Measurements from ENCODE around the gene NPHS1.
"Not testable (repeated sequence)": the region's sequence is repeated elsewhere in the genome, so short reads cannot be mapped to it uniquely, and the experiment has no call there.

Gene NPHS1

DNA sequence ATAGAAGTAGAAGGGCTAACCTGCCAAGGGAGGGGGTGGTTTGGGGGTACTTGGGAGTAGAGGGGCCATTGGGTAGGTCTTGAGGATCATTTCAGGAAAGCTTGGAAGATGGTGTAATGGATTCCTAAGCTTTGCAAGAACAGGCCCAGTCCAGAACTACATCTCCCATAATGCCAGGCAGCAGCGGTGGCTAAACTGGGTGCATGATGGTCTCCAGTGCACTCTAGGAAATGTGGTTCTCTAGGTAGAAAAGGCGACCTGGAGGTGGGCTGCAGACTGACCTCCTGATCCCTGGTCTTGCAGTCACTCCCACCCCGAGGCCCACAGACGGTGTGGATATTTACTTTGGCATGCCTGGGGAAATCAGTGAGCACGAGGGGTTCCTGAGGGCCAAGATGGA lies 19.9 kb upstream of the NPHS1 start:
- no peak for DNase-seq

DNA sequence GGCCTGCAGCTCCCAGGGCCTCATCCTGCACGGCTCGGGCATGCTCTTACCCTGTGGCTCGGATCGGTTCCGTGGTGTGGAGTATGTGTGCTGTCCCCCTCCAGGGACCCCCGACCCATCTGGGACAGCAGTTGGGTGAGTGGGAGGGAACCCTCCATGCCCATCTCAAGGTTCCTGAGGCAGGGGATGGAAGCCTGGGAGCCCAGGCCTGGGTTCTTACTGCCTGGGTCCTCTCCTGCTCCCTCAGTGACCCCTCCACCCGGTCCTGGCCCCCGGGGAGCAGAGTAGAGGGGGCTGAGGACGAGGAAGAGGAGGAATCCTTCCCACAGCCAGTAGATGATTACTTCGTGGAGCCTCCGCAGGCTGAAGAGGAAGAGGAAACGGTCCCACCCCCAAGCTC lies 19.3 kb upstream of the NPHS1 start:
- DNase-seq, result no peak

DNA sequence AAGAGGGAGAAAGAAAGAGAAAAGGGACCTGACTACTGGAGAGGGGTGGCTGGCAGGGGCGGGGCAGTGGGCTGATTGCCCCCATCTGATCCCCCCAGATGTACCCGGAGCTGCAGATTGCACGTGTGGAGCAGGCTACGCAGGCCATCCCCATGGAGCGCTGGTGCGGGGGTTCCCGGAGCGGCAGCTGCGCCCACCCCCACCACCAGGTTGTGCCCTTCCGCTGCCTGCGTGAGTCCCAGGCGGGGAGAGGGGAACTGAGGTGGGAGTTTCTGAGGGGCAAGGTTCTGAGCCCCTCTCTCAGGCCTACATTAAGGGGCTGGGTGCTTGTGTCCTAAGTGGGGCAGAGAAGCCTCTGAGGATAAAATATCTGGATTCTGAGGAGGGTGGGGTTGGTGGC lies 18.5 kb upstream of the NPHS1 start:
- DNase-seq, result no peak

DNA sequence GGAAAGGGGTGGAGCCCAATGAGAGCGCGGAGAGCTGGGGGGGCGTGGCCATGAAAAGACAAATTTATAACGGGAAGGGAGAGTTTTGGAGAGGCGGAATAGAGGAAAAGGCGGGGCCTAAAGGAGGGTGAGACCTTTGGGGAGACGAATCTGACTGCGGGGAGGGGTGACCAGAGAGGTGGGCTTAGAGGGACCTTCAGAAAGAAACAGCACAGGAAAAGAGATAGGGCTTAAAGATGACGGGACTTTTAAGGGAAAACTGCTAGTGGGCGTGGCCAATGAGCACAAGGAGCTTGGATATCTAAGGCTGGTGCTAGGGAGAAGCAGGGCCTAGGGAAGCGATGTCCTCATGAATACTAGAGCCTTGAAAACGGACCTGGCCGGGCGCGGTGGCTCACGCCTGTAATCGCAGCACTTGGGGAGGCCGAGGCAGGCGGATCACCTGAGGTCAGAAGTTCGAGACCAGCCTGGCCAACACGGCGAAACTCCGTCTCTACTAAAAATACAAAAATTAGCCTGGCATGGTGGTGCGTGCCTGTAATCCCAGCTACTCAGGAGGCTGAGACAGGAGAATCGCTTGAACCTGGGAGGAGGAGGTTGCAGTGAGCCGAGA lies 17.9 kb upstream of the NPHS1 start:
- DNase-seq, result not testable (repeated sequence)

DNA sequence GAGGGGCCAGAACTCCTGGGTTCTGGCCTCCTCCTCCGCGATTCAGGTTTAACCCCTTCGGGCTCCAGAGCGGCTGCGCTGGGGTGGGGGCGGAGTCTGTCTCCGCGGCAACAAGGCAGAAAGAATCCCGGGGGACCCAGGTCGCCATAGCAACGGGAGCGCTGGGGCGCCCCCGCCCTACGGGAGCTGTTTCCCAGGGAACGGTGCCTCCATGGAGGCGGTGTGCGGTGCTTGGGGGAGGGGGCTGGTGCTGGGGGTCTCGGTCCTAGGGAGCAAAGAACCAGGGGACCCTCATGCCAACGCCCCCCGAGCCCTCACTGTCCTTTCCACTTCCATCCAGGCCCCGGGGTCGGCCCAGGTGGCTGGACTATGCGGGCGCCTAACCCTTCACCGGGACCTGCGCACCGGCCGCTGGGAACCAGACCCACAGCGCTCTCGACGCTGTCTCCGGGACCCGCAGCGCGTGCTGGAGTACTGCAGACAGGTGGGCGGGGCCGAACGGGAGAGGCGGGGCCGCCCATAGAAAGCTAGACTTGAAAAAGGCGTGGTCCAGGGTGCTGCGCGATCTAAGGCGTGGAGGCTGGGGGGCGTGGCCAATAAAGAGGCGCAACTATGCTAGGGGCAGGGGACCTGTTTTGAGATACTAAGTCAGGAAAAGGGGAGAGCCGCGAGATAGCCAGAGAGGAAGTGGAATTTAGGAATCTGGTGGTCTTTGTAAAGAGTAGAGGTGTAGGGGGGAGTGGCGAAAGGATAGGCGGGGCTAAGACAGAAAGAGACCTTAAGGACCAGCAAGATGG lies 17.2 kb upstream of the NPHS1 start:
- DNase-seq, result no peak

DNA sequence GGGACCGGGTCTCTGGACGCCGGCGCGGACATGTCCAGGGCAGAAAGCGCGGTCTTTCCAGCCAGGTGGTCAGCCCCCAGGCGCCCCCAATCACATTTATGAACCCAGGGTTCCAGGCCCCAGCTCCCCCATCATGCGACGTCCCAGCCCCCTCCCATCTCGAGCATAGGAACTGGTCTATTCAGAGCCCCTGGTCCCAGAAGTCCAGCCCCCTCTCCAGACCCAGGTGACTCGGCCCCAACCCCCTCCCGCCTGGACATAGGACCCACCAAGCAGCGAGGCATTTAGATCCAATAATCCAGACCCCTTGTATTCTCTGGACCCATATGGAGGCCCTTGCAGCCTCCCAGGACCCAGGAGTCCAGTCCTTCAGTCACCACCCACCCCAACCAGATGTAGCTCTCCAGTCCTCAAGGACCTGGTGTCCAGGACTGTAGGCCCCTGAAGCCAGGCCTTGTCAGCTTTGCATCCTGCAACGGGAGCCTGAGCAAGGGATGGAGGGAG lies 16.6 kb upstream of the NPHS1 start:
- DNase-seq, result no peak

DNA sequence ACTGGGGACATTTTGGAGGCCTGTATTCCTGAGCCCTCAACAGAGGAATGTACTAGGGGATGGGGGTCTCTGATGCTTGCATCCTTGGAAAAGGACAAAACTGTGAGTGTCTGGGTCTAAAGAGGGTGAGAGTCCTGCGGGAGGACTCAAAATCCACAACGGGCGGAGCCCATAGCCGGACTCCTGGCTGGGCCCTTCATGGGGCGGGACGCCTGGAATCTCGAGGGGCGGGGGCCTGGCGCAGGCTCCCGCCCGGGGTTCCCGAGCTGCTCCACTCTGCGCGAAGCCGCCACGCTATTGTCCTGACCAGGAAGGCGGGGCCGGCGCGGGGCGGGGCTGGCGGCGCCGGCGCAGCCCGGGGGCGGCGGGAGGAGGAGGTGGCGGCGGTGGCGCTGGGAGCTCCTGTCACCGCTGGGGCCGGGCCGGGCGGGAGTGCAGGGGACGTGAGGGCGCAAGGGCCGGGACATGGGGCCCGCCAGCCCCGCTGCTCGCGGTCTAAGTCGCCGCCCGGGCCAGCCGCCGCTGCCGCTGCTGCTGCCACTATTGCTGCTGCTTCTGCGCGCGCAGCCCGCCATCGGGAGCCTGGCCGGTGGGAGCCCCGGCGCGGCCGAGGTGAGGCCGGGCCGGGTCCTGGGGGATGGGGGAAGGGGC lies 16.0 kb upstream of the NPHS1 start, which contains the start of gene APLP1:
APLP1 (plus strand) TSS at position 403 of the 651 bp plus-strand sequence; CDS start at position 466, 63 bp downstream.
- no peak for DNase-seq

DNA sequence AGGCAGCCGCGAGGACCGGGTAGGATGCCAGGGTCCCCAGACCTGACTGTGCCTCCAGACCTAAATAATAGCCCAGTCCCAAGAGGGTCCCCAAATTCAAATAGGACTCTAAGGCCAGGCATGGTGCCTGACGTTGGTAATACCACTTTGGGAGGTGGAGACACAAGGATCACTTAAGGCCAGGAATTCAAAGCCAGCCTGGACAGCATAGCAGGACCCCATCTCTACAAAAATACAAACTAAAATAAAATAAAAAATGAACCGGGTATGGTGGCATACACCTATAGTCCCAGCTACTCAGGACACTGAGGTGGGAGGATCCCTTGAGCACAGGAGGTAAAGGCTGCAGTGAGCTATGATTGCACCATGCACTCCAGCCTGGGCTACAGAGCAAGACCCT lies 10.7 kb upstream of the NPHS1 start:
- DNase-seq, result no peak

DNA sequence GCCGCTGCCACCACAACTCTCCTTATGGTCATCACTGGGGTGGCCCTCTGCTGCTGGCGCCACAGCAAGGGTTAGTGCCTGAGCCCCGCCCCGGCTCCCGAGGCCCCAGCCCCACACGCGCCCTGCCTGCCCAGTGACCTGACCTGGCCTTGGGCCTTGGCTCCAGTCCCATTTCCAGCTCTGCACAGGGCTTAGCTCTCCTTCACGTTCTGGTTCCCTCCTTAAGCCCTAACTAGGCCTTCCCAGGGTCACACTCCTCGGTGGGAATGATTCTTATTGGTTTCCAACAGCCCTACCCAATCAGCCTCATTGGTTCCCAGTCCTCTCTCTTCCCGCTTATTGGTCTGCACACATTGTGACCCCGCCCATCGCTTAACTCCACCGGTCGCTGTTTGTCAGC lies 10.2 kb upstream of the NPHS1 start:
- no peak for DNase-seq

DNA sequence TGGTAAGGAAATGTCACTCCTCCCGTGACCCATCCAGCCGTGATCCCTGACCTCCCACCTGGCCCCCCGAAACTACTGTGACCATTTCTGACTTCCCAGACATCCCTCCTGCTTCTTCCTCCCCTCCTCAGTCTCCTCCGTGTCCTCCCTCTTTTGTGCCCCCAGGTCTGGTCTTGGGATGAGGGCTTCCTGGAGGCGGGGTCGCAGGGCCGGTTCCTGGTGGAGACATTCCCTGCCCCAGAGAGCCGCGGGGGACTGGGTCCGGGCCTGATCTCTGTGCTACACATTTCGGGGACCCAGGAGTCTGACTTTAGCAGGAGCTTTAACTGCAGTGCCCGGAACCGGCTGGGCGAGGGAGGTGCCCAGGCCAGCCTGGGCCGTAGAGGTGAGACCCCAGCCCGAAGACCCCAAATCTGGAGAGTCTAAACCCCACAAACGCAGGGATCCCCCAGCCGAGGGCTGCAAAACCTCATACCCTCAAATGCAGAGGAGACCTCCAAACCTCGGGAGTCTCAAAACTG lies 9.4 kb upstream of the NPHS1 start:
- no peak for DNase-seq

DNA sequence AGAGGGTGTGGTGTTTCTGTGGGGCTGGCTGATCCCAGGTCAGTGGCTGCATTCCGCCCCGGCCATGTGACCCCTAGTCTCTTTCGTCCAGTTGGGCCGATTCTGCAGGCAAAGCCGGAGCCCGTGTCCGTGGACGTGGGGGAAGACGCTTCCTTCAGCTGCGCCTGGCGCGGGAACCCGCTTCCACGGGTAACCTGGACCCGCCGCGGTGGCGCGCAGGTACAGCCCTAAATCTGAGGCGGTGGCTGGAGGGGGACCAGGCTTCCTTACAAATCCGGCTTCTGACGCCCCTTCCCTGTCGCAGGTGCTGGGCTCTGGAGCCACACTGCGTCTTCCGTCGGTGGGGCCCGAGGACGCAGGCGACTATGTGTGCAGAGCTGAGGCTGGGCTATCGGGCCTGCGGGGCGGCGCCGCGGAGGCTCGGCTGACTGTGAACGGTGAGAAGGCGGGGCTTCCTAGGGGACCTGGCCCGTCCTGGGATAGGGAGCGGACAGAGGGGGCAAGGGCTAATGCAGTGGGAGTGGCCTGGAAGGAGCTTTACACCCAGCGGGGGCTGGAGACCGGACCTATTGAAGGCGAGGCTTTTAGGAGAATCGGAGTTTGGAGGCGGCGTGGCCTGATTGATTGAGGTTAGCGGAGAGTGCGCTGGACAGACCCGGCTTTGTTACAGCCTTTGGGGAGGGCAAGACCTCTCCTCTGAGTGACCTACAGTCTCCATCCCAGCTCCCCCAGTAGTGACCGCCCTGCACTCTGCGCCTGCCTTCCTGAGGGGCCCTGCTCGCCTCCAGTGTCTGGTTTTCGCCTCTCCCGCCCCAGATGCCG lies 8.7 kb upstream of the NPHS1 start:
- DNase-seq, result no peak

DNA sequence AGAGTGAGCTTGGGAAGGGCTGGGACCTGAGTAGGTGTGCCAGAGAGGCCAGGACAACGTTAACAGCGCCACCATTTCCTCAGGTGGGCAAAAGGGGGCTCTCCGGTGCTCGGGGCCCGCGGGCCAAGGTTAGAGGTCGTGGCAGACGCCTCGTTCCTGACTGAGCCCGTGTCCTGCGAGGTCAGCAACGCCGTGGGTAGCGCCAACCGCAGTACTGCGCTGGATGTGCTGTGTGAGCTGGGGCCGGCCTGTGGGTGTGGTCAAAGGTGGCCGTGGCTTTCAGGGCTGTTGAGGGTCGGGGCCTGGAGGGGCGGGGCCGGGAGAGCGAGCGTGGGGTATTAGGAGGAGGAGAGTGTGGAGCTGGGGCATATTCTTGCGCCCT lies 8.1 kb upstream of the NPHS1 start:
- no peak for DNase-seq

DNA sequence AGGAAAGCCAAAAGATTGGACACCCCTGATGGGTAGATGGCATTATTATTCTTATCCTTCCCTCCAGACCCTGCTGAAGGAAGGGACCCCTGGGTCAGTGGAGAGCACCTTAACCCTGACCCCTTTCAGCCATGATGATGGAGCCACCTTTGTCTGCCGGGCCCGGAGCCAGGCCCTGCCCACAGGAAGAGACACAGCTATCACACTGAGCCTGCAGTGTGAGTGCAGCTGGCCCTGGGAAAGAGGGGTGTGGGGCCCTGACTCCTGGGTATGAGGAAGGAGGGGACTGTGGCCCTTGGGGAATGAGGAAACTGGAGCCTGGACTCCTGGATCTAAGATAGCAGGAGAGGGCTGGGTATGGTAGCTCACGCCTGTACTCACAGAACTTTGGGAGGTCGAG lies 7.1 kb upstream of the NPHS1 start:
- no peak for DNase-seq

DNA sequence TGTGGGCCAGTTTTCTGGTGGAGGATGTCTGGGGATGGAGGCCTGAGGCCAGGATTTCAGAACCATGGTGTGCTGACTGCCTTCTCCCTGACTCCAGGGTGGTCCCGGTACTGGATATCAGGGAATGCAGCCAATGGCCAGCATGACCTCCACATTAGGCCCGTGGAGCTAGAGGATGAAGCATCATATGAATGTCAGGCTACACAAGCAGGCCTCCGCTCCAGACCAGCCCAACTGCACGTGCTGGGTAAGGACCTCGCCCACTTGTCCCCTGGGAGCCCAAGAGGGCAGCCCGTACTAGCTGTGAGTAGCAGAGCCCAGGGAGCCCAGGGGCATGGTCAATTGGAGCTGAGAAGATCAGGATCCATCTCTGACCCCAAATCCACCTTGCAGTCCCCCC lies 6.0 kb upstream of the NPHS1 start:
- no peak for DNase-seq

DNA sequence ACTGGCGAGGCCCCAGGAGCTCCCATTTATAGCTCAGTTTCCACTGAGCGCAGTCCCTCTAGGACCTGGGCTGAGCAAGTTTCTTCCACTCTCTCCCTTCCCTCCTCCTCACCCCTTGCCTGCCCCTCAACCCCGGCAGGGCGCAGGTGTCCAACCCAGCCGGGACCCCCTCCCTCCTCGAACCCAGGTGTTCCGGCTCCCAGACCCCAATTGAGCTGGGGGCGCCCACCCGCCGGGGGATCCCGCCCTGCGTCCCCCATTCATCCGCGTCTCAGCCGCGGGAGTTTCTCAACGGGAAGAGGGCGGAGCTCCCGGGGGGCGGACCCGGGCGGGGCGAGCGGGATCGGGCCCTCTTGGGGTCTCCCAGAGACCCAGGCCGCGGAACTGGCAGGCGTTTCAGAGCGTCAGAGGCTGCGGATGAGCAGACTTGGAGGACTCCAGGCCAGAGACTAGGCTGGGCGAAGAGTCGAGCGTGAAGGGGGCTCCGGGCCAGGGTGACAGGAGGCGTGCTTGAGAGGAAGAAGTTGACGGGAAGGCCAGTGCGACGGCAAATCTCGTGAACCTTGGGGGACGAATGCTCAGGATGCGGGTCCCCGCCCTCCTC lies 4.3 kb upstream of the NPHS1 start, which contains the start of gene KIRREL2:
KIRREL2 (plus strand) TSS at position 366 of the 604 bp plus-strand sequence; CDS start at position 575, 209 bp downstream.
- no peak for DNase-seq

DNA sequence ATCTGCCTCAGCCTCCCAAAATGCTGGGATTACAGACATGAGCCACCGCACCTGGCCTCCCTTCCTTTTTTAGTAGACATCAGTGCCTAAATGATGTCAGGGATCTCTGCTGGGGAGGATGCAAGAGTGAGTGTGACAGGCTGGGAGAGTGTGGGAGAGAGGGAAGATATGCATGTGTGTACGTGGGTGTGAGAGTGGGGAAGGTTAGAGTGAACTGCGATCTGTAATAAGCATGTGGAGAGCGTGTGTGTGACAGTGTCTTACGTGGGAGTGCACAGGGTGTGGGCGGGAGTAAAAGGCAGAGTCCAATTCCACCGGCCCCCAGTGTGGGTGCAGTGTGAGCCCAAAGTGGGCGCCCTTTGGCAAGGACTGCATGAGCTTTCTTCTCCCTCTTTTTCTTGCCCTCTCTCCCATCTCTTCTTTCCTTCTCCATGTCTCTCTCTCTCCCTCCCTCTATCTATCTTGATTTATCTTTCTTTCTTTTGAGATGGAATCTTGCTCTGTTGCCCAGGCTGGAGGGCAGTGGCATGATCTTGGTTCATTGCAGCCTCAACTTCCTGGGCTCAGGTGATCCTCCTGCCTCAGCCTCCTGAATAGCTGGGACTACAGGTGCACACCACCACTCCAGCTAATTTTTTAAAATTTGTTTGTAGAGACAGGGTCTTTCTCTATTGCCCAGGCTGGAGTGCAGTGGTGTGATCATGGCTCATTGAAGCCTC lies 893 bp upstream of the NPHS1 start:
- DNase-seq, result no peak

DNA sequence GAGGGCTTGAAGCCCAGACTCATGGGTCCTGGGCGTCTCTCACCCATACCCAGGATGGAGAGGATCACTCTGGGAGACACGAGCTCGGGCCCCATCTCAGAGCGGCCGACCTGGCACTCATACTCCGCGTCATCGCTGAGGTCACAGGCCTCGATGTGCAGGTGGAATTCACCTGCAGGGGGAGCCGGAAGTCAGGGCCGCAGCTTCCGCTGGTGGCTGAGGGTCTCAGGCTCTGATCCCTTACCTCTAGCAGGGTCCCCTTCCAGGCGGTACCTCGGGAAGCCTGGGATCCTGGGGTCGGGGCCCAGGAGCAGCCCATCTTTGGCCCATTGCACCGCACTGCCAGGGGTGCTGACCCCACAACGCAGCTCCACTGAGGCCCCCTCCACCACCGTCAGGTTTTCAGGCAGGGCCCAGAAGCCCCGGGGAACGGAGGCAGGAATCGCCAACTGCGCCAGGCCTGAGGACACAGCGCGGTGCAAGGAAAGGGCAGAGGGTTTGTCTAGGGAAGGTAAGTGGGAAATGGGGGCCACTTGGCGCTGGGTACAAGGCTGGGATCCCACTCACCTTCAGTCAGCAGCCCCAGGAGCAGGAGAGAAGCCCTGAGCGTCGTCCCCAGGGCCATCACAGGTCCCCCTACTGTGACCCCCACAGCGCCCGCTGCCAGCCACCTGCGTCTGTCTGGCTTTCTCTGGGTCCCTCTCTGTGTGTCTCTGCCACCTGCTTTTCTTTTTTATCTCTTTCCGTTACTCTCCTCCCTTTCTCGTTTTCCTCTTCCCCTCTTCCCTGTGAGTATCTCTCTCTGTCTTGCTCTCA lies 883 bp downstream of the NPHS1 start:
- DNase-seq, result no peak

DNA sequence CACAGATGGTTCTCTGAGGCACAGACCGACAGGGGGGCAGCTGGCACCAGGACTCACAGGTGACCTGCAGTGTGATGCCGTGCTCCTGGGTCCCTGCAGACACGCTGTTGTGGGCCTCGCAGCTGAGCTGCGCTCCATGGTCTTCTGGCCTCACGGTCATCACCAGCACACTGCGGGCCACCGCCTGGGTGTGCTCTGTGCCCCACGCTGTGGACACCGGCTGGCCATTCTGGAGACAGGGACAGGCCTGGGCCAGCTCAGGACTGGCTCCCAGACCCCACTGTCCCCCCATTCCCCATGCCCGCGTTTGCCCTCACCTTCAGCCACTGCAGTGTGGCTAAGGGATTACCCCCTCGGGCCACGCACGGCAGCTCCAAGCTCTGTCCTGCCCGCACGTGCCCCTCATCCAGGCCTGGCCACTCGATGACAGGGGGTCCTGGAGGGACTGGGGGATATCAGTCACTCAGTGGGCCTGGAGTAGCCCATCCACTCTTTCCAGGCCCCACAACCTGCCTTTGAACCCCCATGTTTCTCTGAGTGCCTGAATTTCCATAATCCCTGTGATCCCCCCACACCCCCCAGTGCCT lies 3.3 kb downstream of the NPHS1 start:
- no peak for DNase-seq

DNA sequence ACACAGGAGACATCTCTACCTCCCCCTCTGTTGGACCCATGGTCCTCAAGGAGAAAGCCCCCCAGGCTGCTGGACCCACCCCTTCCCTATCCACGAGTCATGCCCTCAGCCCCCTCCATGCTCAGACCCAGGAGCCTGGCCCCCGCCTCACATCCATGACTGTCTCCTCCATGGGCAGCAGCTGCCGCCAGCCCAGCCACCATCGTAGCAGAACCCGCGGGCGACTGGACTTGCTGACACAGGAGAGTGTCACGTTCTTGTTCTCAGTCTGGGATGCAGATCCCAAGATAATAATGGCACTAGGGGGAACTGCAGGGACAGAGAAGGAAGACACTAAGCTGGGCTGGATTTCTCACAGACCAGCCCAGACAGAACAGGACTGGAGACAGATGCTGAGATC lies 3.8 kb downstream of the NPHS1 start:
- no peak for DNase-seq

DNA sequence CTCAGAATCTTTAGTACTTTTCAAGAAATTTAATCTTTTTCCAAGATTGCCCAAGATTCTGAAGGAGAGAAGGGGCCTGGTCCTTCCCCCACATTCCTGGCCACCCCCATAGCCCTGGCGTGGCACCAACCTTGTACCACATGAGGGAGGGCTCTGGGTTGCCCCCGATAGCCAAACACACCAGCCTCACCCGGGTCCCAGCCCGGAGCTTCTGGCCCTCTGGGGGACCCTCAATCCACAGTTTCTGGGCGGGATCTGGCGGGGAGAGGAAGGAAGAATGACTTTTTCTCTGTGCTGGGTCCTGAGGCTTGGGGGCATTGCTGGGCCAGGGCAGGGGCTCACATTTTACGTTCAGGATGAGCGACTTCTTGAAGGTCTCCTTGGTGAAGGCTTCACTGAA lies 4.4 kb downstream of the NPHS1 start:
- no peak for DNase-seq

All from KG1 (cell line).